Natural killer cell (primary cell): ENCODE results near the gene SLC25A10. TPM values are rescaled to one million over a fixed set of nuclear protein-coding genes. Genes with fewer than 3 reads are reported as not detected.
A peak's percentile ranks its signal among the peaks of the same experiment; 100 is the strongest.

Experiments used
- ATAC-seq, 3 donors: fragments of 150-1000 bp in 2 of 3; fragments of 200-7000 bp in 1 of 3; cut with Tn5 transposase; 1 replicate in 1 of 3; 2 replicates in 2 of 3; pipeline ENCODE4 v1.10.0; 2021; ENCODE audit warnings: mild to moderate bottlenecking in 2 of 3, moderate library complexity in 2 of 3
- DNase-seq, 2 donors: peaks; one replicate each; pipeline versions ENCODE4 v3.0.0 to v3.0.0-alpha.2; 2013 to 2021; ENCODE audit warnings: mixed read lengths in 1 of 2
- H3K27ac ChIP-seq: one replicate; pipeline ENCODE4 v1.5.1; 2013; ENCODE audit warnings: mild to moderate bottlenecking, low read length
- H3K27me3 ChIP-seq: one replicate; pipeline ENCODE4 v1.6.1; 2013; ENCODE audit warnings: low read length; ENCODE audit not compliant: control insufficient read depth, insufficient read depth
- H3K36me3 ChIP-seq: one replicate; pipeline ENCODE4 v1.6.1; 2013; ENCODE audit warnings: low read length; ENCODE audit not compliant: control insufficient read depth, insufficient read depth
- H3K4me1 ChIP-seq: one replicate; pipeline ENCODE4 v1.6.1; 2013; ENCODE audit warnings: low read length; ENCODE audit not compliant: control insufficient read depth, insufficient read depth
- H3K4me3 ChIP-seq: one replicate; pipeline ENCODE4 v1.5.1; 2013; ENCODE audit warnings: low read length
- H3K9me3 ChIP-seq: one replicate; pipeline ENCODE4 v1.6.1; 2013; ENCODE audit warnings: low read length; ENCODE audit not compliant: control insufficient read depth, insufficient read depth
- H3K27ac Mint-ChIP-seq, 2 donors: one replicate each; pipeline ENCODE4 v1.8.0; 2022; ENCODE audit warnings: mild to moderate bottlenecking in 2 of 2, mixed read lengths in 2 of 2, moderate library complexity in 1 of 2
- H3K27me3 Mint-ChIP-seq, 2 donors: one replicate each; pipeline ENCODE4 v1.8.0; 2022; ENCODE audit warnings: low read depth in 2 of 2, mixed read lengths in 2 of 2
- H3K36me3 Mint-ChIP-seq: one replicate; pipeline ENCODE4 v1.8.0; 2022; ENCODE audit warnings: mixed read lengths
- H3K4me1 Mint-ChIP-seq, 2 donors: one replicate each; pipeline ENCODE4 v1.8.0; 2022; ENCODE audit warnings: mixed read lengths in 2 of 2
- H3K4me3 Mint-ChIP-seq: one replicate; pipeline ENCODE4 v1.8.0; 2022; ENCODE audit warnings: mild to moderate bottlenecking, moderate library complexity, mixed read lengths
- H3K9me3 Mint-ChIP-seq, 2 donors: one replicate each; pipeline ENCODE4 v1.8.0; 2022; ENCODE audit warnings: mixed read lengths in 2 of 2
- WGBS: methylation state at CpG from one replicate; pipeline ENCODE4 v1.1.7; 2013; ENCODE audit warnings: missing lambda C conversion rate; ENCODE audit not compliant: insufficient coverage; 5-methylcytosine and 5-hydroxymethylcytosine counted together
- intact Hi-C: fragments of 100-400 bp; cut with micrococcal nuclease; formaldehyde crosslinking; loops from one replicate; pipeline ENCODE4 v1.14.2; 2022
- total RNA-seq, 4 donors: library from RNA; stranded (reverse); fragments of 120-200 nt in 1 of 4; gene quantifications; one replicate each; pipeline versions ENCODE4 v1.2.3 to v1.2.4, GENCODE V29; 2013 to 2022
- TF ChIP-seq, protein P1 (sequence below): fragments of 200-600 bp; IDR thresholded peaks from one replicate; pipeline ENCODE4 v1.8.0; 2022; ENCODE audit warnings: antibody characterized with exemption

SLC25A10 gene
- total RNA-seq, 3 donors from 2014 or later (not counting 1 experiment from before 2014, with no cell fraction given), result 5.7 to 6.3 (median 5.8) TPM

DNA sequence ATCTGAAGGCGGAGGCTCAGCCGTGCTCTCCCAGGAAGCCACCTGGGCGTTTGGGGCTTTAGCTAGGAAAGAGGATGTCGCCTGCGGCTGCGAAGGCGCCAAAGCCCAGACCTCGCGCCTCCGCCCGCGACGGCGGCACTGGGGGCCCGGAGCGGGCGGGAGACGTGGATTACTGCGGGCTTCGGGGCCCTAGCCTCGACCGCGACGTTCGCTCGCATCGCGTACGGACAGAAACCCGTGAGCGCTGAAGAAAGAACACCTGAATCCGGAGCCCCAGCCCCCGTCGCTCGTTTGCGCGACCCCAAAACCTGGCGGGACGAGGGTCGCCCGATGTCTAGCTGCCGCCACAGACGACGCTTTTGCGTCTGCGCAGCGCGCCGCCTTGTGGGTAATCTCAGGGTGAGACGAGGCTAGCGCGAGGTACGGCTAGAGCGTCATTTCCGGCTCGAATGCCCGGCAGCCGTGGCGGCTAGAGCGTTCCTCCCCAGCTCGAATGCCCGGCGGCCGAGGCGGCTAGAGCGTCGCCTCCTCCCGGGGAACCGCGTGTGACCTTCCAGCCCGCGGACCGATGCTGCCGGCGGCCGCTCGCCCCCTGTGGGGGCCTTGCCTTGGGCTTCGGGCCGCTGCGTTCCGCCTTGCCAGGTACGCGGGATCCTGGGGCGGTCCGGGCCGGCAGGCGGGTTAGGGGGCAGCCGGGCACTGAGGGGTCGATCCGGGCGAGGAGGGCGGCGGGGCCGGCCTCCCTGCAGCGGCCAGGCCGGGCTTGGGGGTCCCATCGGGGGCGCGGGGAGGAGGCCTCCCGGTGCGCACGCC, 8.9 kb upstream of the SLC25A10 start, which contains the start of gene MRPL12:
Gene MRPL12, plus strand, starts transcription at position 434 of the 813 bp plus-strand sequence. Its CDS starts 135 bp downstream, at position 569.
- H3K36me3 ChIP-seq, result peaks cover 29% of the 10 kb centered on the region
- peak within 1 kb of the TSS; percentile 91 for H3K27ac ChIP-seq
- H3K4me3 Mint-ChIP-seq, result peak within 1 kb of the TSS; percentile 93
- no peaks in the 10 kb centered on the region for H3K9me3 ChIP-seq
- intact Hi-C loops, result loop anchor here (1.0 to 5.0 kb wide), 2 partner anchors 20 to 36 kb away; partner anchors contain the start of genes ARL16, CCDC137 and OXLD1
- peak within 1 kb of the TSS; percentile 71 for H3K4me3 ChIP-seq
- no peaks in the 10 kb centered on the region for H3K27me3 ChIP-seq
- TF ChIP-seq, protein P1, sequence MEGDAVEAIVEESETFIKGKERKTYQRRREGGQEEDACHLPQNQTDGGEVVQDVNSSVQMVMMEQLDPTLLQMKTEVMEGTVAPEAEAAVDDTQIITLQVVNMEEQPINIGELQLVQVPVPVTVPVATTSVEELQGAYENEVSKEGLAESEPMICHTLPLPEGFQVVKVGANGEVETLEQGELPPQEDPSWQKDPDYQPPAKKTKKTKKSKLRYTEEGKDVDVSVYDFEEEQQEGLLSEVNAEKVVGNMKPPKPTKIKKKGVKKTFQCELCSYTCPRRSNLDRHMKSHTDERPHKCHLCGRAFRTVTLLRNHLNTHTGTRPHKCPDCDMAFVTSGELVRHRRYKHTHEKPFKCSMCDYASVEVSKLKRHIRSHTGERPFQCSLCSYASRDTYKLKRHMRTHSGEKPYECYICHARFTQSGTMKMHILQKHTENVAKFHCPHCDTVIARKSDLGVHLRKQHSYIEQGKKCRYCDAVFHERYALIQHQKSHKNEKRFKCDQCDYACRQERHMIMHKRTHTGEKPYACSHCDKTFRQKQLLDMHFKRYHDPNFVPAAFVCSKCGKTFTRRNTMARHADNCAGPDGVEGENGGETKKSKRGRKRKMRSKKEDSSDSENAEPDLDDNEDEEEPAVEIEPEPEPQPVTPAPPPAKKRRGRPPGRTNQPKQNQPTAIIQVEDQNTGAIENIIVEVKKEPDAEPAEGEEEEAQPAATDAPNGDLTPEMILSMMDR, result peak; percentile 16
- H3K27ac Mint-ChIP-seq, result peak within 1 kb of the TSS; percentile 94 to 95
- H3K4me1 ChIP-seq, result peaks cover 35% of the 10 kb centered on the region
- no peaks in the 10 kb centered on the region for H3K27me3 Mint-ChIP-seq
- no peaks in the 10 kb centered on the region for H3K9me3 Mint-ChIP-seq
- ATAC-seq (peak; percentile 91 to 96 (median 93)), DNase-seq (peak; percentile 90 to 95)
- no peaks in the 10 kb centered on the region for H3K36me3 Mint-ChIP-seq
- peaks cover 14 to 25% of the 10 kb centered on the region in 2 donors for H3K4me1 Mint-ChIP-seq
- WGBS, result under 1% methylated on average over 102 of the region's 102 CpGs

DNA sequence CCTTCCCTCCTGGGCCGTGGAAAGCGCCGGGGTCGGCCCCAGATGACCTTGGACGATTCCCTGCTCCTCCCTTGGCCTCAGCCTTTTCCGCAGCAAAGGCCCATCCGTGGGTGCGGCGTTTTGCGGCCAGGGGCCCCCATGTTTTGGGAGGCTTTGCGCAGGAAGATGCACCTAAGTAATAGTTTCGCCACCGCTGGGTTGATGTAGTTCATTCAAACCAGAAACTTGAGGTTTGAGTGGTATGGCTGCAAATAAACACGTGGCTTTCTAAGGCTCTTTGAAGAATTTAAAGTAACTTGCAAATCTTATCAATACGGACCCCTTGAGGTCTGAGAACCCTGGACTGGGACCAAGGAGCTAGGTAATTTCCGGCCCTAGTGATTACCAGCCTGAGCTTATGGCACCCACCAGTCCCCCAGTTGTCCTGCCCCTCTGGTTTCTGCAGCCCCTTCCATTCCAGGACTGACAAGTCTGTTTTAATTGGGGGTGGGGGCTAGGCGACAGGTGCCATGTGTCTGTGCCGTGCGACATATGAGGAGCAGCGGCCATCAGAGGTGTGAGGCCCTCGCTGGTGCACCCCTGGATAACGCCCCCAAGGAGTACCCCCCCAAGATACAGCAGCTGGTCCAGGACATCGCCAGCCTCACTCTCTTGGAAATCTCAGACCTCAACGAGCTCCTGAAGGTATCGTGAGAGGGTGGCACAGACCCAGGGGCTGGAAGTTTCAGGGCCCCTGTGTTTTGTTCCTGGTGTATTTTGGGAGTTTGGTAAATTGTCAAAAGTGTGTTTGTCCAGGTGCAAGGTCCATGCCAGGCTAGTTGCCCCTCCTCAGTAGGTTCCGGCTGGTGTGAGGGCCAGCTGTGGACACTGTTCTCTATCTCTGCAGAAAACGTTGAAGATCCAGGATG, 8.1 kb upstream of the SLC25A10 start:
- peak in 1 of 2 donors; percentile 55 for DNase-seq
- Mint-ChIP-seq H3K27me3 (no peaks in the 10 kb centered on the region), H3K4me3 (peak overlapping the region; percentile 64), H3K4me1 (peaks cover 14 to 25% of the 10 kb centered on the region in 2 donors), H3K36me3 (no peaks in the 10 kb centered on the region), H3K27ac (peak overlapping the region; percentile 94 to 95), H3K9me3 (no peaks in the 10 kb centered on the region)
- Histone ChIP-seq H3K9me3 (no peaks in the 10 kb centered on the region), H3K27ac (peak overlapping the region; percentile 53), H3K27me3 (no peaks in the 10 kb centered on the region), H3K4me3 (peak overlapping the region; percentile 71), H3K4me1 (peaks cover 35% of the 10 kb centered on the region), H3K36me3 (peaks cover 23% of the 10 kb centered on the region)
- TF ChIP-seq, protein P1, result no peak
- 34% methylated on average over 27 of the region's 27 CpGs for WGBS
- peak in 1 of 3 donors; percentile 3 for ATAC-seq
- intact Hi-C loops, result loop anchor here (1.0 to 5.0 kb wide), 2 partner anchors 21 to 37 kb away; partner anchors contain the start of genes ARL16, CCDC137 and OXLD1

DNA sequence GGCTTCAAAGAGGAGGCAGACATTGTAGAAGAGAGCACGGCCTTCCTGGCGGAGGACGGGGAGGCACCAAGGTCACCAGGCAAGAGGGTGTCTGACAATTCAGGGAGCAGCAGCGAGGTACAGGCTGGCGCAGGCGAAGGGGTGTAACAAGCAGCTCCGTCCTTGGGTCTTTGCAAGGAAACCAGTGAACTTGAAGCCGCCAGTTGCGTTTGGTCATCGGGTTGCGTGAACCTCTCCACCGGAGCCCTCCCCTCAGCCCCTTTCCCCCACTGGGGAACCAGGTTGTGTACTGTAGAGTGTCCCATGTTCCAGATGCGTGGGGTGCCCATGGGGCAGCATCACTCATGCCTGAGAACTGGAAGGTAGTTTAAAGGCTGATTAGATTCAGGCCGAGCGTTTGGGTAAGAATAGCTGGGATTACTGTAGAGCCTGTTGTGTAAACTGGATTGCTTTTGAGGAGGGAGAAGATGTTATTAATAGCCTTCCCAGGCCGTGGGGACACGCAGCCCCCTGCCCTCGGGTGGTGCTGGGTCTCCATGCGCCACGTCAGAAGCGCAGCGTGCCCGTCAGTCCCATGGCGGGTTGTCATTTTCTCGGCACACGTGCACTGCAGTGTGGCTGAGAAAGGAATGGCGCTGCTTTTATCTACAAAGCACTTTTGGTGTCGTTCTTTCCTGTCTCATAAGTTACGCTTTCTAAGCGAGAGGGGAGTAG, 6.4 kb upstream of the SLC25A10 start:
- H3K27ac ChIP-seq, result no peak overlapping the region
- H3K27me3 ChIP-seq, result no peaks in the 10 kb centered on the region
- no peaks in the 10 kb centered on the region for H3K9me3 Mint-ChIP-seq
- H3K27me3 Mint-ChIP-seq, result no peaks in the 10 kb centered on the region
- H3K27ac Mint-ChIP-seq, result peak overlapping the region in 1 of 2 donors; percentile 33
- 92% methylated on average over 27 of the region's 30 CpGs for WGBS
- H3K4me1 ChIP-seq, result peaks cover 44% of the 10 kb centered on the region
- H3K4me3 Mint-ChIP-seq, result peak overlapping the region; percentile 35
- no peaks in the 10 kb centered on the region for H3K36me3 Mint-ChIP-seq
- ATAC-seq (no peak), DNase-seq (no peak)
- no peaks in the 10 kb centered on the region for H3K9me3 ChIP-seq
- peaks cover 17 to 28% of the 10 kb centered on the region in 2 donors for H3K4me1 Mint-ChIP-seq
- H3K36me3 ChIP-seq, result peaks cover 21% of the 10 kb centered on the region
- TF ChIP-seq, protein P1, result no peak
- H3K4me3 ChIP-seq, result no peak overlapping the region
- intact Hi-C loops, result no loop called here
